Sigmoid colon (tissue), 7 donors: Measurements from ENCODE around the gene PUM1. TPM values are rescaled to one million over a fixed set of nuclear protein-coding genes. Genes with fewer than 3 reads are reported as not detected.

ENCODE experiments used
- DNase-seq: peaks from one replicate; pipeline ENCODE4 v3.0.0-alpha.2; 2019
- H3K27ac ChIP-seq, 4 donors: fragments of 200-600 bp; sonication (generic); one replicate each; pipeline ENCODE4 v1.5.1; 2016 to 2019; ENCODE audit warnings: mild to moderate bottlenecking in 1 of 4
- H3K27me3 ChIP-seq, 3 donors: fragments of 200-600 bp; sonication (generic); one replicate each; pipeline ENCODE4 v1.5.1; 2019; ENCODE audit warnings: mild to moderate bottlenecking in 1 of 3
- H3K36me3 ChIP-seq, 4 donors: fragments of 200-600 bp; sonication (generic); one replicate each; pipeline ENCODE4 v1.5.1; 2016 to 2019
- H3K4me1 ChIP-seq, 4 donors: fragments of 200-600 bp; sonication (generic); one replicate each; pipeline ENCODE4 v1.5.1; 2017 to 2019
- H3K4me3 ChIP-seq, 4 donors: fragments of 200-600 bp; sonication (generic); one replicate each; pipeline ENCODE4 v1.5.1; 2017 to 2019; ENCODE audit warnings: mild to moderate bottlenecking in 2 of 4, moderate library complexity in 1 of 4
- H3K9me3 ChIP-seq, 4 donors: fragments of 200-600 bp in 3 of 4; sonication (generic) in 3 of 4; one replicate each; pipeline versions ENCODE4 v1.5.1 to v1.6.1; 2013 to 2019
- EP300 ChIP-seq, 4 donors: sonication (generic); formaldehyde crosslinking; IDR thresholded peaks; one replicate each; pipeline ENCODE4 v1.6.1; 2017; ENCODE audit warnings: antibody characterized with exemption in 4 of 4
- POLR2A ChIP-seq, 2 donors: fragments of 450-650 bp; IDR thresholded peaks; one replicate each; pipeline ENCODE4 v1.6.1; 2016; ENCODE audit warnings: antibody characterized with exemption in 2 of 2, mild to moderate bottlenecking in 2 of 2, moderate library complexity in 2 of 2
- POLR2AphosphoS5 ChIP-seq, 4 donors: sonication (generic); formaldehyde crosslinking; IDR thresholded peaks; one replicate each; pipeline ENCODE4 v1.6.1; 2017; ENCODE audit warnings: antibody characterized with exemption in 4 of 4
- WGBS, 2 donors: extraction: QIAGEN DNeasy Blood & Tissue Kit; methylation state at CpG; one replicate each; pipeline ENCODE4 v1.1.7; 2013; 5-methylcytosine and 5-hydroxymethylcytosine counted together
- intact Hi-C: fragments of 100-400 bp; cut with DNase I; formaldehyde crosslinking; loops from one replicate; pipeline ENCODE4 v1.15.1; 2023
- polyA plus RNA-seq, 3 donors: library from polyadenylated mRNA; stranded (reverse); fragments of 200-250 nt; gene quantifications; one replicate each; pipeline ENCODE4 v1.2.3, GENCODE V29; 2013
- total RNA-seq, 4 donors: library from RNA; depleted of rRNA; stranded (reverse); fragments of >200 nt; gene quantifications; one replicate each; pipeline ENCODE4 v1.1.0, GENCODE V29; 2016
- TF ChIP-seq, protein P1 (sequence below), 4 experiments: fragments of 450-650 bp in 3 of 4; fragments of 200-600 bp in 1 of 4; IDR thresholded peaks; one replicate each; pipeline ENCODE4 v1.5.1; 2016 to 2019; ENCODE audit warnings: antibody characterized with exemption in 4 of 4, mild to moderate bottlenecking in 3 of 4, moderate library complexity in 2 of 4
- donor health status: healthy with polysubstance abuse.
- donor health status: Bipolar disorder and iron deficiency.
- donor health status: healthy.

PUM1 gene
- total and polyA plus RNA-seq, 7 donors = 16.9 to 89.5 (median 66.4) TPM

DNA sequence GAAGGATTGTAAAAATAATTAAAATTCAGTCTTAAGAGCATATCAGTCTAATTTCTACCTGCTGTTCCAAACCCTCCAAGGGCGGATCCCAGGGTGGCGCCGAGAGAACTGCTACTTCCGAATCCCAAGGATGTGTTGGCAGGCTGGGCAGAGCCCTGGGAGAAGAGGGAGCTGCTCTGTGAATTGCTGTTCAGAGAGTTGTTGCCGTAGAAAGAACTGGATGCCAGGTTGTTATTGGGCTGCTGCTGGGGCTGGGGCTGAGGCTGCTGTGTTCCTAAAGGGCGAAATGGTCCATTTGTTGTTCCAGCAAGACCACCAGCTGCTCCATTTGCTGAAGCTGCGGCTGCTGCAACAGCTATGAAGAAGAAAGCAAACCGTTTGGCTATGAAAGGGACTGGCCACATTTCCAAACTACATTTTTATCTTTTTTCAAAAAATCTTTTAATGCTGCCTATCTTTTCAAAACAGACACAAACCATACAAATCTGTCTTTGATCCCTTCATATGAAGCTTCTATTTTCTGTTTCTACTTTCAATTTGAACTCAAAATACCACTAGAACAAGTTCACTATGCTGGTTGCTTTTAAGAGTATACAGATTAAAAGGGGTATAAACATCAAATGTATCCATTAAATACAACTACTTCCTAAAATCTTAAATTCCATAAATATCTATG is 99.5 kb downstream of the PUM1 start:
- intact Hi-C loops = loop anchor here (10.0 kb wide), 1 partner anchor 99 kb away; the partner anchor contains the start of gene PUM1
- Histone ChIP-seq H3K9me3 (no peaks in the 10 kb centered on the region), H3K27me3 (no peaks in the 10 kb centered on the region), H3K27ac (peak overlapping the region in 3 of 4 donors; percentile 41 to 49 (median 49)), H3K4me1 (peaks cover 0 to 29% (median 21%) of the 10 kb centered on the region in 4 donors), H3K4me3 (no peak overlapping the region), H3K36me3 (peaks cover 8 to 78% (median 29%) of the 10 kb centered on the region in 4 donors)
- TF ChIP-seq, protein P1, sequence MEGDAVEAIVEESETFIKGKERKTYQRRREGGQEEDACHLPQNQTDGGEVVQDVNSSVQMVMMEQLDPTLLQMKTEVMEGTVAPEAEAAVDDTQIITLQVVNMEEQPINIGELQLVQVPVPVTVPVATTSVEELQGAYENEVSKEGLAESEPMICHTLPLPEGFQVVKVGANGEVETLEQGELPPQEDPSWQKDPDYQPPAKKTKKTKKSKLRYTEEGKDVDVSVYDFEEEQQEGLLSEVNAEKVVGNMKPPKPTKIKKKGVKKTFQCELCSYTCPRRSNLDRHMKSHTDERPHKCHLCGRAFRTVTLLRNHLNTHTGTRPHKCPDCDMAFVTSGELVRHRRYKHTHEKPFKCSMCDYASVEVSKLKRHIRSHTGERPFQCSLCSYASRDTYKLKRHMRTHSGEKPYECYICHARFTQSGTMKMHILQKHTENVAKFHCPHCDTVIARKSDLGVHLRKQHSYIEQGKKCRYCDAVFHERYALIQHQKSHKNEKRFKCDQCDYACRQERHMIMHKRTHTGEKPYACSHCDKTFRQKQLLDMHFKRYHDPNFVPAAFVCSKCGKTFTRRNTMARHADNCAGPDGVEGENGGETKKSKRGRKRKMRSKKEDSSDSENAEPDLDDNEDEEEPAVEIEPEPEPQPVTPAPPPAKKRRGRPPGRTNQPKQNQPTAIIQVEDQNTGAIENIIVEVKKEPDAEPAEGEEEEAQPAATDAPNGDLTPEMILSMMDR (IDR thresholded peaks at IDR 0.05) = no peak
- DNase-seq = no peak
- WGBS, 2 donors = 90 to 93% methylated on average over 8 of the region's 8 CpGs

DNA sequence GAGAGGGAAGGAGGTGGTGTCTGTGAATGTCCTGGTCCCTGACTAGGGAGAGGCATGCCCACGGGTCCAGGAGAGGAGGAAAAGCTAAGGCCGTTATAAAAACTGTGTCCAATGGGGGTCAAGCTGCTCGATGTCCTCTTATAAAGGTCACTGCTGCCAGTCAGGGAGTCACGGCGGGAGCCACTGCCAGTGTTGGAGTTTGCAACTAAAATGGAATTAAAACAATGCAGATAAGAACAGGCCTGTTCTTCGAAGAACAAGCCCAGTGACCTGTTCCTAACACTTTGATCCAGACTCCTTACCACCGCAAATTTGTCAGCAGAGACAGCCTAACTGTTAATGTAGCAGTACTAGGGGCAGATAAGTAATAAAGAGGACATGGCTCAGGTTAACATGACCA is 100.8 kb downstream of the PUM1 start:
- peaks cover 0 to 29% (median 21%) of the 10 kb centered on the region in 4 donors for H3K4me1 ChIP-seq
- peak overlapping the region in 1 of 4 donors; percentile 32 for H3K27ac ChIP-seq
- H3K36me3 ChIP-seq = peaks cover 8 to 91% (median 29%) of the 10 kb centered on the region in 4 donors
- no peaks in the 10 kb centered on the region for H3K27me3 ChIP-seq
- H3K9me3 ChIP-seq = no peaks in the 10 kb centered on the region
- no peak overlapping the region for H3K4me3 ChIP-seq
- TF ChIP-seq POLR2AphosphoS5 (IDR thresholded peaks at IDR 0.05) = no peak
- TF ChIP-seq, protein P1 (IDR thresholded peaks at IDR 0.05) = no peak
- TF ChIP-seq POLR2A (IDR thresholded peaks at IDR 0.05) = no peak
- no peak for TF ChIP-seq EP300 (IDR thresholded peaks at IDR 0.05)
- WGBS, 2 donors = 78 to 80% methylated on average over 7 of the region's 7 CpGs
- intact Hi-C loops = loop anchor here (10.0 kb wide), 1 partner anchor 100 kb away; the partner anchor contains the start of gene PUM1
- DNase-seq = no peak

DNA sequence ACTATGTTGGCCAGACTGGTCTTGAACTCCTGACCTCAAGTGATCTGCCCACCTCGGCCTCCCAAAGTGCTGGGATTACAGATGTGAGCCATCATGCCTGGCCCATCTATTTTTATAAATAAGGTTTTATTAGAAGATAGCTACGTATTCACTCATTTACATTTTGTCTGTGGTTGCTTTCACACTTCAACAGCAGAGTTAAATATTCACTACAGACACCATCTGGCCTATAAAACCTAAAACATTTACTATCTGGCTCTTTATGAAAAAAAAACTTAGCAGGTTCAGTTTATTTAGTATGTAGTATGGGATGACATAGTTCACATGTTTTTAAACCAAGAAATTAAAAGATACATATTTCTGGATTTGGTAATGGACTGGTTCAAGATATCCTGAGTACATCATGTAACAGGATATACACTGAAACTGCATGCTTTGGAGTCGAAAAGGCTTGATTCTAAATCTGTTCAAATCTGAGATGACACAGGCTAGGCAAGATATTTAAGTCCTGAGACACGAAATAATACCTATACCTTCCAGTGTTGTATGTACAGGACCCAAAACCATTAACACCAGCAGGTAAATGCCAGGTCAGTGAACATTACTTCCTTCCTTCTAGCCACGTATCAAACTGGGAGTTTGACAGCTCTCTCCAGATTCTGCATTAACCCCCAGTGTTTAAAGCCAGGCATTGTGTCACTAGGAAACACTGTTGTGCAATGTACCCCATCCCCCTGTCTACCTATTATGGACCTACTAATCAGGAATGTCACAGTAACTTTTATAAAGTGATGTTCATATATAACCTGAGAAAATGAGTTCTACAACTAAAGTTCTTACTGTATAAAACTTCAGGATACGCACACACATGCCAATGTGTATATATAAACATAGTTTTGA is 102.7 kb downstream of the PUM1 start:
- intact Hi-C loops = loop anchor here (10.0 kb wide), 1 partner anchor 102 kb away; the partner anchor contains the start of gene PUM1
- TF ChIP-seq, protein P1 (IDR thresholded peaks at IDR 0.05) = no peak
- TF ChIP-seq EP300 (IDR thresholded peaks at IDR 0.05) (no peak), POLR2AphosphoS5 (IDR thresholded peaks at IDR 0.05) (no peak), POLR2A (IDR thresholded peaks at IDR 0.05) (no peak)
- peaks cover 8 to 92% (median 24%) of the 10 kb centered on the region in 4 donors for H3K36me3 ChIP-seq

DNA sequence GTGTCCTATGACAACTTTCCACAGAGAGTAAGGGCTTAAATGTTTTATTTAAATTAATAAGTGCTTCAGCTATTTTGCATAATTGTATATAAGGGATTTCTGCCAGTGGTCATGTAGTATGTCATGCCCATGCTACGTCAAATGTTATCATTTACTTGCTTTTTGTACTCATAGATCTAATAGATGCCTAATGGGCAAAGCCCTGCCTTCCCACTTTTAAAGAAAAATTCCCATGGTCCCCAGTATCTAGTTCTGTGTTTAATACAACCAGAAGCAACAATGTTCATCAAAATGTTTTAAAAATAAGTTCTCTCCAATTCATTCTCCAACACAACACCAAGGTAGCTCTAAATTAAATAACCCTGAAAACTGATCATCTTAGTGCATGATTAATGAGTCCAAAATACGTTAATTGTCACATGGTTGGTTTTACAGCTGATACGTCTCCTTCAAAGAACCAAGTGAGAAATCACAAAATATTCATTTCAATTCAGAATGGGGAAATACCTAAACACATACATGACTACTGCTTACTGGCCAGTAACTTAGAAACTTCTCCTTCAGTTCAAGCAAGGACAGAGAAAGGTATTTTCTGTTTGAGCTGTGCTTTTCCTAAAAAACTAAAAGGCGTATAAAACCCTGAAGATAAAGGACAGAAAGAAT is 107.8 kb downstream of the PUM1 start:
- TF ChIP-seq EP300 (IDR thresholded peaks at IDR 0.05) (no peak), POLR2AphosphoS5 (IDR thresholded peaks at IDR 0.05) (no peak), POLR2A (IDR thresholded peaks at IDR 0.05) (no peak)
- TF ChIP-seq, protein P1 (IDR thresholded peaks at IDR 0.05) = no peak
- DNase-seq = no peak
- Histone ChIP-seq H3K4me3 (no peak overlapping the region), H3K9me3 (no peaks in the 10 kb centered on the region), H3K27ac (no peak overlapping the region), H3K27me3 (no peaks in the 10 kb centered on the region), H3K36me3 (peaks cover 7 to 64% (median 17%) of the 10 kb centered on the region in 4 donors), H3K4me1 (no peaks in the 10 kb centered on the region)
- WGBS, 2 donors = 79 to 96% methylated on average over 4 of the region's 4 CpGs
- intact Hi-C loops = no loop called here

More for the DNA sequence above, 102.7 kb downstream of the PUM1 start:
- Histone ChIP-seq H3K27ac (peak overlapping the region in 2 of 4 donors; percentile 13 to 45), H3K4me3 (no peak overlapping the region), H3K27me3 (no peaks in the 10 kb centered on the region), H3K4me1 (peaks cover 0 to 29% (median 20%) of the 10 kb centered on the region in 4 donors), H3K9me3 (no peaks in the 10 kb centered on the region)
- 53 to 71% methylated on average over 6 of the region's 6 CpGs for whole genome bisulfite sequencing, 2 donors
- no peak for DNase-seq
